HCT116 (cell line): ENCODE results near the gene SAG.

Experiments used
- CBX3 ChIP-seq: IDR thresholded peaks from 2 replicates; pipeline ENCODE4 v1.6.1; 2012; ENCODE audit warnings: low read depth
- ELF1 ChIP-seq: IDR thresholded peaks from 2 replicates; pipeline ENCODE4 v1.6.1; 2012; ENCODE audit warnings: low read depth, borderline replicate concordance
- EZH2 ChIP-seq: fragments of 200-600 bp; sonication (generic); IDR thresholded peaks from 2 replicates; pipeline ENCODE4 v1.6.1; 2017; ENCODE audit warnings: antibody characterized with exemption, mixed run types
- EZH2phosphoT487 ChIP-seq: fragments of 200-600 bp; IDR thresholded peaks from 2 replicates; pipeline ENCODE4 v1.6.1; 2018; ENCODE audit warnings: antibody characterized with exemption, borderline replicate concordance
- POLR2AphosphoS5 ChIP-seq: IDR thresholded peaks from 2 replicates; pipeline ENCODE4 v1.6.1; 2011; ENCODE audit warnings: mild to moderate bottlenecking, low read depth, low read length, moderate library complexity
- YY1 ChIP-seq: IDR thresholded peaks from 2 replicates; pipeline ENCODE4 v1.6.1; 2011; ENCODE audit warnings: low read length, low read depth, moderate library complexity, mild to moderate bottlenecking; ENCODE audit not compliant: insufficient replicate concordance; ENCODE audit errors: extremely low read depth
- TF ChIP-seq, protein P1 (sequence below), 3 experiments: fragments of 200-600 bp in 1 of 3; sonication (generic) in 1 of 3; IDR thresholded peaks in 2 of 3; conservative IDR thresholded peaks in 1 of 3; 2 replicates each; pipeline ENCODE4 v1.5.1; 2012 to 2017; ENCODE audit warnings: low read depth in 2 of 3, low read length in 2 of 3, antibody characterized with exemption in 1 of 3, borderline replicate concordance in 1 of 3, control low read depth in 1 of 3, mild to moderate bottlenecking in 1 of 3, mixed read lengths in 1 of 3, mixed run types in 1 of 3, moderate library complexity in 1 of 3; ENCODE audit not compliant: insufficient read depth in 1 of 3
- TF ChIP-seq, protein P2 (sequence below): IDR thresholded peaks from 2 replicates; pipeline ENCODE4 v1.6.1; 2012; ENCODE audit warnings: low read depth

DNA sequence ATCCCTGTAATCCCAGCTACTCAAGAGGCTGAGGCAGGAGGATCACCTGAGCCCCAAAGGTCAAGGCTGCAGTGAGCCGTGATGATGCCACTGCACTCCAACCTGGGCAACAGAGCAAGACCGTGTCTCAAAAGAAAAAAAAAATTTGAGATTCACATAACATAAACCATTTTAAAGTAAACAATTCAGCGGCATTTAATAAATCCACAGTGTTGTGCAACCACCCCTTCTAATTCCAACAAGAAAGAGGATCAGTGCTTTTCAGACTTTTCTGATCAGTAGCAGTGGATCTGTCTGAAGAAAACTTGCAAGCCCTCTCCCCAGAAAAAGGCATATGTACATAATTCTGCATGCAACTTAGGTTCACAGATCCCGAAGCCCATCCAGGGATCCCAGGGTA is 7.2 kb upstream of the SAG start:
- TF ChIP-seq EZH2: no peak
- TF ChIP-seq ELF1: no peak
- TF ChIP-seq CBX3: no peak
- TF ChIP-seq, protein P1, sequence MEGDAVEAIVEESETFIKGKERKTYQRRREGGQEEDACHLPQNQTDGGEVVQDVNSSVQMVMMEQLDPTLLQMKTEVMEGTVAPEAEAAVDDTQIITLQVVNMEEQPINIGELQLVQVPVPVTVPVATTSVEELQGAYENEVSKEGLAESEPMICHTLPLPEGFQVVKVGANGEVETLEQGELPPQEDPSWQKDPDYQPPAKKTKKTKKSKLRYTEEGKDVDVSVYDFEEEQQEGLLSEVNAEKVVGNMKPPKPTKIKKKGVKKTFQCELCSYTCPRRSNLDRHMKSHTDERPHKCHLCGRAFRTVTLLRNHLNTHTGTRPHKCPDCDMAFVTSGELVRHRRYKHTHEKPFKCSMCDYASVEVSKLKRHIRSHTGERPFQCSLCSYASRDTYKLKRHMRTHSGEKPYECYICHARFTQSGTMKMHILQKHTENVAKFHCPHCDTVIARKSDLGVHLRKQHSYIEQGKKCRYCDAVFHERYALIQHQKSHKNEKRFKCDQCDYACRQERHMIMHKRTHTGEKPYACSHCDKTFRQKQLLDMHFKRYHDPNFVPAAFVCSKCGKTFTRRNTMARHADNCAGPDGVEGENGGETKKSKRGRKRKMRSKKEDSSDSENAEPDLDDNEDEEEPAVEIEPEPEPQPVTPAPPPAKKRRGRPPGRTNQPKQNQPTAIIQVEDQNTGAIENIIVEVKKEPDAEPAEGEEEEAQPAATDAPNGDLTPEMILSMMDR (IDR thresholded peaks at IDR 0.05 in 2 of 3, conservative IDR thresholded peaks at IDR 0.05 in 1 of 3; ENCODE audit: borderline replicate concordance in 1 of 3, insufficient read depth in 1 of 3, low read depth in 2 of 3, low read length in 2 of 3): no peak
- TF ChIP-seq, protein P2, sequence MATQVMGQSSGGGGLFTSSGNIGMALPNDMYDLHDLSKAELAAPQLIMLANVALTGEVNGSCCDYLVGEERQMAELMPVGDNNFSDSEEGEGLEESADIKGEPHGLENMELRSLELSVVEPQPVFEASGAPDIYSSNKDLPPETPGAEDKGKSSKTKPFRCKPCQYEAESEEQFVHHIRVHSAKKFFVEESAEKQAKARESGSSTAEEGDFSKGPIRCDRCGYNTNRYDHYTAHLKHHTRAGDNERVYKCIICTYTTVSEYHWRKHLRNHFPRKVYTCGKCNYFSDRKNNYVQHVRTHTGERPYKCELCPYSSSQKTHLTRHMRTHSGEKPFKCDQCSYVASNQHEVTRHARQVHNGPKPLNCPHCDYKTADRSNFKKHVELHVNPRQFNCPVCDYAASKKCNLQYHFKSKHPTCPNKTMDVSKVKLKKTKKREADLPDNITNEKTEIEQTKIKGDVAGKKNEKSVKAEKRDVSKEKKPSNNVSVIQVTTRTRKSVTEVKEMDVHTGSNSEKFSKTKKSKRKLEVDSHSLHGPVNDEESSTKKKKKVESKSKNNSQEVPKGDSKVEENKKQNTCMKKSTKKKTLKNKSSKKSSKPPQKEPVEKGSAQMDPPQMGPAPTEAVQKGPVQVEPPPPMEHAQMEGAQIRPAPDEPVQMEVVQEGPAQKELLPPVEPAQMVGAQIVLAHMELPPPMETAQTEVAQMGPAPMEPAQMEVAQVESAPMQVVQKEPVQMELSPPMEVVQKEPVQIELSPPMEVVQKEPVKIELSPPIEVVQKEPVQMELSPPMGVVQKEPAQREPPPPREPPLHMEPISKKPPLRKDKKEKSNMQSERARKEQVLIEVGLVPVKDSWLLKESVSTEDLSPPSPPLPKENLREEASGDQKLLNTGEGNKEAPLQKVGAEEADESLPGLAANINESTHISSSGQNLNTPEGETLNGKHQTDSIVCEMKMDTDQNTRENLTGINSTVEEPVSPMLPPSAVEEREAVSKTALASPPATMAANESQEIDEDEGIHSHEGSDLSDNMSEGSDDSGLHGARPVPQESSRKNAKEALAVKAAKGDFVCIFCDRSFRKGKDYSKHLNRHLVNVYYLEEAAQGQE: no peak
- TF ChIP-seq EZH2phosphoT487: no peak
- no peak for TF ChIP-seq POLR2AphosphoS5
- no peak for TF ChIP-seq YY1
